Islet precursor cell (in vitro differentiated cells): ENCODE measurements around the gene MED9.

Source experiments
- DNase-seq: peaks from one replicate; pipeline ENCODE4 v3.0.0-alpha.2; 2018

The MED9 gene

DNA sequence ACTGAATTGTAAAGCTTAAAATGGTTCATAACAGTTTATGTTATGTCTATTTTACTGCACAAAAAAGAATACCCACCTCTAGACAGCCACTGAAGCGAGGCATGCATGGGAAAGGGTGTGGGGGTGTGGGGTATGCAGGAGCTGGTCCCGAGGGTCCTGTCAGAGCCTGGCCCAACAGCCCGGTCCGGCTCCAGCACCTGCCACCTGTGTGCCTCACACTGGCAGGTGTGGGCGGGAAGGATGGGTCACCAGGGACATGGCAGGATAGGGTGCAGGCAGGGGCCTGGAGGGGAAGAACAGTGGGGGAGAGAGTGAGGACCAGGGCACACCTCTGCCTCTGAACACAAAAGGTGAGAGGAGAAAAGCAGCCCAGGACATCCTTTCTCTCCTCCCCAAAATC lies 42.2 kb downstream of the MED9 start:
- DNase-seq: no peak

- no peak for DNase-seq
Measured at GRCh38 chr17:17519886-17520285, 43.1 kb downstream of the MED9 start.

GRCh38 chr17:17520599-17521232 lies 43.9 kb downstream of the MED9 start:
- no peak for DNase-seq

DNA sequence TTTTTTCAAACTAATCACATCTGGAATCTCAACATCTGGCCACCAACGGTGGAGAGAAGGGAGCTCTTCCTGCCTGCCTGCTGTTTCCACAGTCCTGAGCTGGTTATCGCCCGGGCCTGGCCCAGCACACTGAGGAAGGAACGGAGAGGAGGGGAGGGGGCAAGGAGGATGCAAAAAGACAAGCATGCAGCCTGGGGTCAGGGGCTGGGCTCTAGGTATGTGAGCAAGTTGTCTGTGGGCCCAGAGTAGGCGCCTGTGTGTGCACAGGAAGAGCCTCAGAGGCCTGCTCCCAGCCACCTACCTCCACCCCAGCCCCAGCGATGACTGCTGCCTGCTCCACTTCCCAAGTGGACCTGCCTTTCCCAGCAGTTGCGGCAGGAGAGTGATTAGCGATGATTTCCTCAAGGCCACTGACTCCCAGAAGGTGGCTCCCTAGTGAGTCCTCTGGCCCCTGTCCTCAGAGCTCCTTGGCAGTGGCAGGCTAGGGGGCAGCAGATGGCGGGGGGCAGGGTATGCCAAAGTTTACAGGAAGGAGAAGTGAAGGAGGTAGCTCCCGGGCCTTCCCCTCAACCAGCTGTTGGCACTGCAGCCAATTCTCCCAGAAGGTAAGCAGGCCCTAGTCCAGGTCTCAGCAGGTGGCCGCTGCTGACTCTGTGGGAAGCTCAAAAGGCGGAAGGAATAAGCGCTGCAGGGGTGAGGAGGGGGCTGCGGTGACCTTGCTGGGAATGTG lies 46.4 kb downstream of the MED9 start:
- DNase-seq: no peak

GRCh38 chr17:17523731-17524490 lies 47.1 kb downstream of the MED9 start:
- no peak for DNase-seq

DNA sequence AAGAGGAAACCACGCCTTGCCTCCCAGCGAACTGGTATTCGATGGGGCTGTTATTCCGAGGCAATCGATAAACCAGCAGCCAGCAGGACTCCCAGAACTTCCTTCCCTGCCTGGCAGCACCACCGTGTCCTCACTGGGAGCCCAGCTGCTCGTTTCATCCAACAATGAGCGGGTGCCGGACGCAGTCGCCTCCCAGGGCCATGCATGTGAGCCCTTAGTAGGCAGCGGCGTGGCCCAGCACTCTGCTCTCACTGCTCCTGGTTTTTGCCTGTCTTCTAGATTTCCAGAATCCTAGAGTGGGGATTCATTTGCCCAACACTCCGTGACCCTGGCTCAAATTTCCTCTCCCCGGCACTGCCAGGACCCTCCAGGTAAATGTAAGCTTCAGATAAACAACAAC lies 48.5 kb downstream of the MED9 start:
- no peak for DNase-seq

GRCh38 chr17:17525956-17526355 lies 49.2 kb downstream of the MED9 start:
- DNase-seq: no peak

GRCh38 chr17:17526369-17526768 lies 49.6 kb downstream of the MED9 start:
- DNase-seq: no peak

- no peak for DNase-seq
Measured at GRCh38 chr17:17527534-17527933, 50.7 kb downstream of the MED9 start.

DNA sequence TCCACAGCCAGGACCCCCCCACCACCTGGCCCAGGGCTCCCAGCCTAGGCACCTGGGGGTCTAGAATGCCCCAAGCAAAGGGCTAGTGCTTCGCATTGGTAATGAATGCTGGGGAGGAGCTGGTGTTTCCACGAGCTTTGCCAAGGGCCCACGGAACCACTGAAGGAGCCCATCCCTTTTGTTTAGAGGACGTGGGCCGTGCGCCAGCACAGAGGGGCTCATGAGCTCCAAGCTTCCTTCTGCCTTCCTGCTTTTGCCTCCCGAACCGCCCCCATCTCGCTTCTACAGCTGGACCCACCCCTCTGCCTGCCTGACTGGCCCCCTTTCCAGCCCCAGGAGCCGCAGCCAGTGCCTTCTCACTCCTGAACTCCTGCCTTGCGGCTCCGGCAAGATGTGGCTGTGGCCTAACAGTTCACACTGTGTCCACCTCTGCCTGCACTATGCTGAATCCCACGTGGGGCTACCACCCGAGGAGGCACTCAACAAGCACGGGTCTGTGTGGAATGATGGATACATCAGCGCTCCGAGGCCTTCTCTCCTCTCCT lies 51.2 kb downstream of the MED9 start:
- no peak for DNase-seq

DNA sequence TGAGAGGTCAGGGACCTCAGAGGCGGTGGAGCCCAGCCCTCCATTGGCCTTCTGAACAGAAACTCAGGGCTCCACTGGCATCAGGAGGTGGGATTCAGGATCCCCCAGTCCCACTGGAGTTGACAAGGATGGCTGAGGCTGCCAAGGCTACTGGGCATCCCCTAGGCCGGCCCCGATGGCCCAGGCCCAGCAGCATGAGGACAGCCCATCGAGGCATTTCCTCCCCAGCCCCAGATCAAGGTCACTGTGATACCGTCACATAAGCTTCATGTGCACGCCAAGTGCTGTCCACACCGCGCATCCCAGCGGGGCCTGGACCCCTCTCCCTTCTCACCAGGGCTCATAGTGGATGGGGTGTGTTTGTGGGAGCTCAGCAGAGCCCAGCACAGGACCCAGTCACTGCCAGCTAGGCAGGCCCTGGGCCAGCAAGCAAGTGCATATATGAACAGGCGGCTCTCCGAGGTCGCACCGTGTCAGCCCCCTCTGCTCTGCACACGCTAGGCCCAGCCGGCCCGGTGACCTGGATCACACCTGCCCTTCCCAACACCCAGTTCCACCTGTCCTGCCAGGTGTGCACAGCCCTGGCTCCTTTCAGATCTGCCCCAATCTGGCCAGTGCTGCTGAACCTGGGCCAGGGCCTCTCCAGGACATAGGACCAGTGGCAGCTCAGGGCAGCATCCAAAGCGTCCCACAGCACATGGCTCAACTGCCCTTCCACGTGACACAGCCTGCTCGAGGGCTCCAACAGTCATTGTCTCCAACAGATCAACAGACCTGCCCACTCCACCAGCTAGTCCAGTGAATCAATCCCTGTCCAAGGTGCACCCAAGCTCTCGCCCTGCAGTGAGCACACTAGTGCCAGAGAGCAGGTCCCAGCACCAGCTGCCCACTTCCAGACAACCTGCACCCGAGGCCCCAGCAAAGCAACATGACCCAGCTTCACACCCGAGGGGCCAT lies 52.2 kb downstream of the MED9 start:
- no peak for DNase-seq

- DNase-seq: no peak
Measured at GRCh38 chr17:17531156-17531555, 54.4 kb downstream of the MED9 start.

GRCh38 chr17:17532991-17533390 lies 56.2 kb downstream of the MED9 start:
- no peak for DNase-seq

- DNase-seq: no peak
Measured at GRCh38 chr17:17533901-17534441, 57.2 kb downstream of the MED9 start.

DNA sequence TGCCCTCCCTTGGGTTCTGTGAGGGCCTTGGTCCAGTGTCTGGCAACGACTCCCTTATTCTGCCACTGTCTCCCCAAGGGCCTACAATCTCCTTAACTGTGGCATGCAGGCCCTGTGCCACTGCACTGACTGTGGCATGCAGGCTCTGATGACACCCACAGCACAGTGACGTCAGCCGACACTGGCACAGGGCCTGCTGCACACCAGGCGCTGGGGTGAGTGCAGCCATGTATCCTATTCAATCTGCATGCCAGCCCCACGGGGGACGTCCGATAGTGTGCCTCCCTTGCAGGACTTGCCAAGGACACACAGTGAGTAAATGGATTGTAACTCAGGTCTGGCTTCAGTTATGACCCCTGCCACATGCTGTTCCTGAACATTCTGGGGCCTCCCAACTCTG lies 59.2 kb downstream of the MED9 start:
- DNase-seq: no peak

GRCh38 chr17:17536702-17537101 lies 59.9 kb downstream of the MED9 start:
- no peak for DNase-seq

- no peak for DNase-seq
Measured at GRCh38 chr17:17537311-17538099, 60.7 kb downstream of the MED9 start.

- no peak for DNase-seq
Measured at GRCh38 chr17:17538417-17539391, 61.9 kb downstream of the MED9 start.

DNA sequence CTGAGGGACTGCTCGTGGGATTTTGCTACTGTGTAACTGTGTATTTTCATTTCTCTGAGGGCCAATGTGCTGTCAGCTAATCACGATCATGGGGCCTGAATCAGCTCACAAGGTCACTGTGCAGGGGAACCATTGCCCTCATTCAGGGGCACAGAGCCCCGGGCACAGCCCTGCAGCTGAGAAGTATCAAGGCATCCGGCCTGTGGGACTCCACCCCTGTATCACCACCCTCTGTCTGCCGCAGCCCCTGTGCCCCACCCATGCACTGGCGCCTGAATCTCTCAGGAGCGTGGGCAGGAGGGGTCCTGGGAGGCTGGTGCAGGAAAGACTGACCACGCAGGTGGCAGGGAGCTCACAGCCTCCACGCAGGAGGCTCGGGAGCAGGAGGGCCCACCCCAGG lies 62.8 kb downstream of the MED9 start:
- DNase-seq: no peak

GRCh38 chr17:17540278-17540906 lies 63.6 kb downstream of the MED9 start:
- DNase-seq: no peak
